Neural cell (in vitro differentiated cells): ENCODE results near the gene CENPO.

Source experiments
- CTCF ChIP-seq: fragments of 450-650 bp; IDR thresholded peaks from 2 replicates; pipeline ENCODE4 v1.5.1; 2014; ENCODE audit warnings: antibody characterized with exemption, mild to moderate bottlenecking, moderate library complexity; ENCODE audit not compliant: poor library complexity, severe bottlenecking
- EP300 ChIP-seq: fragments of 450-650 bp; conservative IDR thresholded peaks from 2 replicates; pipeline ENCODE4 v1.6.1; 2014; ENCODE audit warnings: antibody characterized with exemption, mild to moderate bottlenecking, moderate library complexity; ENCODE audit not compliant: poor library complexity, severe bottlenecking
- EZH2 ChIP-seq: fragments of 200-600, 300-800 bp; shearing (Covaris generic), sonication (generic); IDR thresholded peaks from 2 replicates; pipeline ENCODE4 v1.6.1; 2014; ENCODE audit warnings: antibody characterized with exemption, low read length, borderline replicate concordance, mild to moderate bottlenecking; ENCODE audit not compliant: insufficient read depth, poor library complexity, severe bottlenecking
- POLR2AphosphoS5 ChIP-seq: IDR thresholded peaks from 2 replicates; pipeline ENCODE4 v1.6.1; 2012
- RAD21 ChIP-seq: fragments of 450-650 bp; conservative IDR thresholded peaks from 2 replicates; pipeline ENCODE4 v1.6.1; 2014; ENCODE audit warnings: antibody characterized with exemption, mild to moderate bottlenecking, moderate library complexity
- REST ChIP-seq: IDR thresholded peaks from 2 replicates; pipeline ENCODE4 v1.6.1; 2012; ENCODE audit warnings: borderline replicate concordance
- SMC3 ChIP-seq: fragments of 450-650 bp; conservative IDR thresholded peaks from 2 replicates; pipeline ENCODE4 v1.6.1; 2014; ENCODE audit warnings: antibody characterized with exemption, mild to moderate bottlenecking, moderate library complexity; ENCODE audit not compliant: poor library complexity

GRCh38 chr2:24809316-24810007, 16.2 kb downstream of the CENPO start:
- TF ChIP-seq SMC3 = no peak
- TF ChIP-seq EP300 = no peak
- TF ChIP-seq CTCF = no peak
- TF ChIP-seq REST = no peak
- TF ChIP-seq EZH2 = no peak
- no peak for TF ChIP-seq POLR2AphosphoS5
- no peak for TF ChIP-seq RAD21
